ENCODE results near the gene ADM5.

ADM5 gene

DNA sequence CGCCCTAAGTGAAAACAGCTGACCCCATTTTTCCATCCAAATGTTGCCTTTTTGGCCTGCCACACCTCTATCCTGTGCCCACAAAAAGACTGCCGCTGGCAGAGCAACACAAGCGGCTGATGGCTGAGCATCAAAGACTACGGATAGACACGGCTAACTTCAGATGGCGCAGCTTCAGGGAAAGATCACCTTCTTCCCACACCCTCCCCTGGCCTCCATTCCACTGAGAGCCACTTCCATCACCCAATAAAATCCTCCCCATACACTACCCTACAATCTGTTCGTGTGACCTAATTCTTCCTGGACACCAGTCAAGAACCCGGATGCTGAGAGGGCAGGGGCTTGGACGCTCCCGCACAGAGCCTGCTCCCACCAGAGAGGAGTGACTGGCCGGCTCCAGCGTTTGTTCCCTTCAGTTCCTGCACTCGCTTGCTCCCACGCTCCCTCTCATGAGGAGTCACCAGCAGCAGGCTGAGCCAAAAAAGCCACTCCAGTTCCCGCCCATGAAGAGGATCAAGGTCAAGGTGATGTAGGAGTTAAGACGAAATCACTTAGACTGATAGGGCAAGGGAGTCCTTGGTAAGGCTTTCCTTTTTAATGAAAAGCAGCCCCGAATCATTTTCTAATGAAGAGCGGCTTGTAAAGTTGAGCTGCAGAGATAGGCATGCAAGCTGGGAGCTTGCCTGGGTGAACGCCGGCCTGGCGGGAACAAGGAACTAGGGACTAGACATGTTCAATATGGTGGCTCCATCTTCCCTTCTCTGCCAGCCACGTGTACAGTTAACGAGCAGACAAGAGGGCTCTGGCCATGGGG is 38.0 kb downstream of the ADM5 start:
- Mint-ChIP-seq H3K4me3 (no peak overlapping the region), H3K27me3 (peaks cover 3% of the 10 kb centered on the region), H3K27ac (no peak overlapping the region), H3K9me3 (no peaks in the 10 kb centered on the region), H3K36me3 (ENCODE audit: low read depth) (peaks cover 2% of the 10 kb centered on the region), H3K4me1 (peaks cover 6% of the 10 kb centered on the region)
- DNase-seq: no peak
- ATAC-seq: no peak

DNA sequence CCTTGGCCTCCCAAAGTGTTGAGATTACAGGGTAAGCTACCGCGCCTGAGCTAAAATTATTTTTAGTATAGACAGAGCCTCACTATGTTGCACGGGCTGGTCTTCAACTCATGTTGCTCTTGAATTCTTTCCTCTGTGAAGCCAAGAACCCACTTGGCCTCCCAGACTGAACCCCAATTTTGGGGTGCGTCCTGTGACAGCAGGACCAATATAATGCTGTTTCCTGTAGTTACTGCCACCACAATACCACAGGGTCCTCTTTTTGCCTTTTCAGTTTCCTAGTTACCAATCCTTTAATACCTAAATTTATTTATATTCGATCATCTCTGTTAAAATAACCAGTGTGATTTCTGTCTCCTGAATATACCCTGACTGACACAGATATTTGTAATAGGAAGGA is 40.8 kb downstream of the ADM5 start:
- peaks cover 3% of the 10 kb centered on the region for H3K27me3 Mint-ChIP-seq
- H3K4me1 Mint-ChIP-seq: no peaks in the 10 kb centered on the region
- no peak overlapping the region for H3K4me3 Mint-ChIP-seq
- ATAC-seq: no peak
- H3K9me3 Mint-ChIP-seq: no peaks in the 10 kb centered on the region
- no peak for DNase-seq
- no peak overlapping the region for H3K27ac Mint-ChIP-seq
- no peaks in the 10 kb centered on the region for H3K36me3 Mint-ChIP-seq (ENCODE audit: low read depth)

DNA sequence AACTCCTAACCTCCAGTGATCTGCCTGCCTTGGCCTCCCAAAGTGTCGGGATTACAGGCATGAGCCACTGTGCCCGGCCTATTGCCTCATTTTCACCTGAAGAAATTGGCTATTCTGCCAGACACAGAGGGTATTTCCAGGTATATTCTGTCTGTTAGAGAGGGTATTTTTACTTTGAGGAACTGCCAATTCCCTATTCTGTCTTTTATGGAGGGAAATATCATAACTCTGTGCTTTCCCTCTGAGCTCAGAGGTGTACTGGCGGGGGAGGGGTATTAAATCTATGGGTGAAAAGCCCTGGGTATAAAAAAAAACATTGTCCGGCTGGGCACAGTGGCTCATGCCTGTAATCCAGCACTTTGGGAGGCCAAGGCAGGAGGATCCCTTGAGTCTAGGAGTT is 48.9 kb downstream of the ADM5 start:
- Mint-ChIP-seq H3K9me3 (no peaks in the 10 kb centered on the region), H3K27ac (no peak overlapping the region), H3K4me1 (peaks cover 6% of the 10 kb centered on the region), H3K27me3 (no peaks in the 10 kb centered on the region), H3K36me3 (ENCODE audit: low read depth) (no peaks in the 10 kb centered on the region), H3K4me3 (no peak overlapping the region)
- DNase-seq: no peak
- no peak for ATAC-seq

DNA sequence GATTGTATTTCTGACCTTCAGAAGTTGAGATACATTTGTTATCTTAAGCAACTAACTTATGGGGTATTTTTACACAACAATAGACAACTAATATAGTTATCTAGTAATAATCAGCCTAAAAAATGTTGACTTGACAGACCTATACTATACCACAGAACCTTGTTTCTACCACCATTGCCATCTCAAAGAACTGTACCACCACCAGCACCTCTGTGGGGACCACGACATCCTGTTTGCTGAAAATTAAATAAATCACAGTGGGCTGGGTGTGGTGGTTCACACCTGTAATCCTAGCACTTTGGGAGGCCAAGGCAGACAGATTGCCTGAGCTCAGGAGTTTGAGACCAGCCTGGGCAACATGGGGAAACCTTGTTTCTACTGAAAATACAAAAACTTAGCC is 49.7 kb downstream of the ADM5 start:
- Mint-ChIP-seq H3K36me3 (ENCODE audit: low read depth) (no peaks in the 10 kb centered on the region), H3K9me3 (no peaks in the 10 kb centered on the region), H3K27me3 (no peaks in the 10 kb centered on the region), H3K4me3 (no peak overlapping the region), H3K4me1 (peaks cover 6% of the 10 kb centered on the region), H3K27ac (no peak overlapping the region)
- no peak for DNase-seq
- ATAC-seq: no peak

DNA sequence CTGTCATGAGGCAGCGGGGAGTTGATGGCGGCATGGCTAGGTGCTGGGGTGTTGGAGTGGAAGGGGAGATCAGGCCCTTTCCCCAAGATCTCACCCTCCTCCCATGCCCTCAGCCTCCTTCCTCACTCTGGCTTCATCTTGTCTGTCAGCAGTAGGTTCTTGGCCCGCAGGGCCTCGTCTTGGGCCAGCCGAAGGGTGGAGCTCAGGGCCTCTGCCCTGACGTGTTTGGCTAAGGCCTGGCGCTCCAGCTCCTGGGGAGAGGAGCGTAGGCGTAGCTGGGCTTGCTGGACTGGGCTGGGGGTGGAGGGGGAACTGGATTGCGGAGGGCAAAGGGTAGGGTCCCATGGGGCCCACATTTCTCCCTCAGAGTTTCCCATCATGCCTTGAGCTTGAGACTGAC is 50.5 kb downstream of the ADM5 start:
- Mint-ChIP-seq H3K27me3 (no peaks in the 10 kb centered on the region), H3K9me3 (no peaks in the 10 kb centered on the region), H3K27ac (no peak overlapping the region), H3K4me1 (peaks cover 6% of the 10 kb centered on the region), H3K36me3 (ENCODE audit: low read depth) (no peaks in the 10 kb centered on the region), H3K4me3 (no peak overlapping the region)
- no peak for DNase-seq
- no peak for ATAC-seq
